Stimulated activated CD4-positive, alpha-beta T cell treated with anti-CD3 and anti-CD28 coated beads, Interleukin-12 subunit alpha, Interleukin-12 subunit beta, amount 100 ng/mL, for 48 hours (primary cell): ENCODE measurements around the gene EFCAB9.
"Not testable (repeated sequence)": the region's sequence is repeated elsewhere in the genome, so short reads cannot be mapped to it uniquely, and the experiment has no call there.

Source experiments
- DNase-seq, 3 donors: peaks; one replicate each; pipeline ENCODE4 v3.0.0-alpha.2; 2020; ENCODE audit warnings: low read depth in 2 of 3, low spot score in 1 of 3

Gene EFCAB9

DNA sequence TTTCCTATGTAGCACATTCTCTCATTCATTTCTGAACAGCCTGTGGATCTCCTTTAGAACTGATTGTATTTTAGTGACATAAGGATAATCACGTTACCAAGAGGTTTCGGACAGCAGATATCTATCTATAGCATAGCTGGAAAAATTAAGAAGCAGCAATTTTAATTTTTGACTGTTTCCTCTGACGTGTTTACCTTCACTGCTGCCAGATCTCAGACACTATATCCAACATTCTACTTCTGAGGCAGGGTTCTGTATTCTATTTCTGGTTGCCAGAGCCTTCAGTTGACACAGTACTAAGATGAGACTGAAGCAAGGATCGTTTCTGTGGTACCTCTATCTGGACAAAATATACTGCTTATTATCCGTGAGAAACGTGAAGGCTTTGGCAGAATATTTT, at the start of gene EFCAB9:
Gene EFCAB9, plus strand, starts transcription at position 301 of the 400 bp plus-strand sequence. Its CDS starts 1 bp downstream, at position 302.
- no peak for DNase-seq

DNA sequence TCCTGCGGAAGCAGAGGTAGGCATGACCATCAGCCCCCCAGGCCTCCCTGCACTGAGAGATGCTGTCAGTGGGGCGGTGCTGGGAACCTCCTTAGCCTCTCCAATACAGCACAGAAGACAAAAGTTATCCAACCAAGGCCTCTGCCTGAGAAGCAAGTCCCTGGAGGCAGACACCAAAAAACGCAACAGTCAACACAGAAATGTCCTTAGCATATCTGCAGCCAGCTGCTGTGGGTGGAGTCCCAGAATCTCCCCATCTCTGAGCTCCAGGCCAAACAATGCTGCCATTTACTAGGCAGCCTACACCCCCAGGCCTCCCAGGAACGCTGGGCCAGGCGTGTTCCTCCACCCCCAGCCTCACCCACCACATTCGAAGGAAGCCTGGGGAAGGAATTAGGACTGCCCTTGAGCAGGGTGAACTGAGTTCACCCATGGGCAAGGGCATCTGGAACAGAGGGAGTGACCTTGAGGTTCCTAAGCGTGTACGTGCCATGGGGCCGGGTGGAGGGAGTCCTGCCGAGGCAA, 49.6 kb upstream of the EFCAB9 start:
- no peak for DNase-seq

DNA sequence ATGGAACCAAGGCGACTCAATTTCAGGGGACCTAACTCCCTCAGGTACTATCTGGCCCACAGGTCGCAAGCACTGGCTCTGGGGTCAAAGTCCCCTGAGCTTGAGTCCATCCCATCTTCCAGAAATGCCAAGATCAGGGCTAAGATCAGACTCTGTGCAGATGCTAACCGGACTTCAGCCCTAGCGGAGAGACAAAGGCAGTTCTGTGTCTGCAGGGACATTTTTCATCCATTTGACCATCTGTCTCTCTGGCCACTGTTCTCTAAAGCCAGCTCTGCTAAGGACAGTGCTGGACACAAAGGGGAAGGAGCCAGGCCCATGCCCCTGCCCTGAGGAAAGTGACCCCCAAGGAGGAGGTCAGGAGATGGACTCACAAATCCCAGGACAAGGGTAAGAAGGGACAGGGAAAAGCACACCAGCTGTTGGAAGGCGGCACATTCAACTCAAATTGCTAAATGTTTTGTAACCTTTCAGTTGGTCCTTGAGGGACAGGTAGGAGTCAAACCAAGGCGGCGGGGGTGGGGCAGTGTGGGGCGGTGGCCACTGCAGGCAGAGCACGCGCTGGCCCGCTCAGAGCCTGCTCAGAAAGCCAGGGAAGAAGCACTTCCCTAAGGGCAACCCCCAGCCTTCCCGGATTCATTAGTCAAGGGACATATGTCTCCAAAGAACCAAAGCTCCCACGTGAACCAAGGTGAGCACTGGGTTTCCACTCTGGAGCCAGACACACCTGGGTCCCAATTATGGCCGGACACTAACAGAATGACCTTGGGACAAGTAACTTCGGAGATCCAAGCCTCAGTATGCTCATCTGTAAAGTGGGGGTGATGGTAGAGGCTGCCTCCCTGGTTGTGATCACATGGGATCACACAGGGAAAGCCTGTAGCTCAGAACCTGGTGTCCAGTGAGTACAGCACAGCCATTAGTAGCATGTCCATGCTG, 48.8 kb upstream of the EFCAB9 start:
- DNase-seq: no peak

DNA sequence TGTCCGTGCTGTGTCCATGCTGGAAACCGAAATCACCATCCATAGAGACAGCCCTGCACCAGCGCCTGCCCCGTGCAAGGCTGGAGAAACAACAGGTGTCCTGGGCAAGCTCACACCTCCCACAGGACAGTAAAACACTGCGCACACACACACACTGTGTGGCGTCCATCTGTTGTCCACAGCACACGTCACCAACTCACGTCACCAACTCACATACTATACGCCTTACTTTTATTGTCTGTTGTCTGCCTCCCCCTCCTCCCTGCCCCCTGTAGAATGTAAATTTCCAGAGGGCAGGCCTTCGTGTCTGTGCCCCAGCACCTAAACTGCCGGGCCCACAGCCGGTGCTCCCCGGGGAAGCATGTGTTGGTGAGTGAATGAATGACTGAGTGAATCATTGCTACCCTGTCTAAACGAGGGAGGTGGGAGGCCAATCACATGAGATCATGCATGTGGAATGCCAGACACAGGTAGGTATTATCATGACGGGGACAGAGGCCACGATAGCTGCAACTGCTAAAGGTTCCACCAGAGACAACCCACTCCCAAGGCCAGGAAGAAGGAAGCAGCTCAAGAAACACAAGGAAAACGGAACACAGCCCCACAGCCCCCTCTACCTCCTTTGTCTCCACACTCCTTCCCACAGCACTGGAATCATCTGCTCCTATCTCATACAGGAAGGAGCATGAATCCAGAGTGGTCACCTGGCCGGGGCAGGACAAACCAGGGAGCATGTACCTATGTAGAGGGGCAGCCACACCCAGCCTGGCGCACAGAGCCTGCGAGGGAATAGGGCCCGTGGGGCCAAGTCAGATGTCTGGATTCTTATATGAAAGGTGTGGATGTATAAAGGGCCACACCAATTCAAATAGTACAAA, 47.9 kb upstream of the EFCAB9 start:
- no peak for DNase-seq

DNA sequence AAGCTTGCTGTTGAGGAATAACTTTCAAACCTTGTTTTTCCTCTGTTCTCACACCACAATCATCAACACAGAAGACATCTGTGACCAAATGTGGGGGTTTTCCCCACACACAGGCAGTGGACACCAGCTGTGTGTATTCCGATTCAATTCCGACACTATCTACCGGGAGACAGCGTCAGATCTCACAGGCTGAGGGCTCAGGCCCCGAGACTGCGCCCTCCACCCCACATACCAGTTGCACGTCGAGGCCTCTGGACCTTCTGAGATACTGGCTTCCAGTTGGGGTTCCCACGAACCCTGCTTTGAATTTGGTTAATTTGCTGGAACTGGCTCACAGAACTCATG, 47.3 kb upstream of the EFCAB9 start:
- DNase-seq: no peak

DNA sequence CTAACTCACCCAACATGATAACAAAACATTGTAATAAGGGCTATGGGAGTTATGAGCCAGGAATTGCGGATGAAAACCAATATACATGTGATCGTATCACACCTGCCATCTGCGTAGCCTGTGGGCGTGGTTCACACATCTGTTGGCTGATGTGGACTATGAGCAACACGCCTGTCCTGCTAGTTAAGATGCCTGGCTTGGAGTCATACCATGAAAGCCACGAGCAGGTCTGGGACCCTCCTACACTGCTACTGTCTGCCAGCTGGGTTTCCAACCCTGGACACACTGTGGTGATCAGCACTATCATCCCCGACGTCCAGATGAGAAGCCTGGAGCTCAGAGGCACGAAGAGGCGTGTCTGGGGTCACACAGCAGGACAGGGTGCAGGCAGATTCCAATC, 46.1 kb upstream of the EFCAB9 start:
- no peak for DNase-seq

DNA sequence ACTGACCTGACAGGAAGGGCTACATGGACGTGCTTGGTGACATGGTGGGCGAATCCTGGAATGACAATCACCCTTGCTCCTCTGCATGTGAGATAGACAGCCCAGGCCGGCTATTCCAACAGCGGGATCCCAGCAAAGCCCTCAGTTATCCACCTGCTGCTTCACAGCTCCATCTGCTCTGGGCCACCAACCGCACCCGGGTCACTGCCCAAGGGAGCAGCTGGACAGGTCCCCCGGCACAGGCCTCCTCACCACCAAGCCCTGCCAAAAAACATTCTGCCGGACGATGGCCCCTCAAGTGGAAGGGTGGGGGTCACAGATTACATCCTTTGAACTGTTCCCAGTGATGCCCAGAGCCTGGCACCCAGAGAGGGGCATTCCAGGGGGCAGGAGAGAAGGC, 45.6 kb upstream of the EFCAB9 start:
- no peak for DNase-seq

DNA sequence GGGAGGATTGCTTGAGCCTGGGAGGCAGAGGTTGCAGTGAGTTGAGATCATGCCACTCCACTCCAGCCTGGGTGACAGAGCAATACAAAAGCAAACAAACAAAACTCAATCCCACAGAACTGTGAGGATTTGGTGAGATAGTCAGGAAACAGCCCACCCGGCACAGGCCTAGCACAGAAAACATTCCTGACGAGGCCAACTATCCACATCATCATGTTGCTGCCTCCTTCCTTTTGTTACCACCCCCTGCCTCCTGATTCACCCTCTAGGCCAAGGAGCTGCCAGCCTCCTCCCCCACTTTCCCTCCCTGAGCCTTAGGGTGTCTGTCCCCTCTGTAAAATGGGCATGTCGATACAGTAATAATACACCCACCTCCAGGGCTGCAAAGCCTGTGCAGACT, 44.9 kb upstream of the EFCAB9 start:
- no peak for DNase-seq

DNA sequence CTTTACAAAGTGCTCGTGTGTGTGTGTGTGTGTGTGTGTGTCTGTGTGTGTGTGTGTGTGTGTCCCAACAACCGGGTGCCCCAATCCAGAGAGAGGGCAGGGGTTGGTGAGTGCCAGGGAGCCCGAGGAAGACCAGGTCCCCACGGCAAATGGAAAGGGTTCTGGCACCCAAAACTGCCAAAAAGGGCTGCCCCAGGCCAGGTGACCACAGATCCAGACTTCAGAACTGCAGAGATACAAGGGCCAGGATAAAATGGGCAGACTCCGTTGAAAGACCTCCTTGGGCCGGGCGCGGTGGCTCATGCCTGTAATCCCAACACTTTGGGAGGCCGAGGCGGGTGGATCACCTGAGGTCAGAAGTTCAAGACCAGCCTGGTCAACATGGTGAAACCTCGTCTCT, 44.5 kb upstream of the EFCAB9 start:
- DNase-seq: not testable (repeated sequence)

DNA sequence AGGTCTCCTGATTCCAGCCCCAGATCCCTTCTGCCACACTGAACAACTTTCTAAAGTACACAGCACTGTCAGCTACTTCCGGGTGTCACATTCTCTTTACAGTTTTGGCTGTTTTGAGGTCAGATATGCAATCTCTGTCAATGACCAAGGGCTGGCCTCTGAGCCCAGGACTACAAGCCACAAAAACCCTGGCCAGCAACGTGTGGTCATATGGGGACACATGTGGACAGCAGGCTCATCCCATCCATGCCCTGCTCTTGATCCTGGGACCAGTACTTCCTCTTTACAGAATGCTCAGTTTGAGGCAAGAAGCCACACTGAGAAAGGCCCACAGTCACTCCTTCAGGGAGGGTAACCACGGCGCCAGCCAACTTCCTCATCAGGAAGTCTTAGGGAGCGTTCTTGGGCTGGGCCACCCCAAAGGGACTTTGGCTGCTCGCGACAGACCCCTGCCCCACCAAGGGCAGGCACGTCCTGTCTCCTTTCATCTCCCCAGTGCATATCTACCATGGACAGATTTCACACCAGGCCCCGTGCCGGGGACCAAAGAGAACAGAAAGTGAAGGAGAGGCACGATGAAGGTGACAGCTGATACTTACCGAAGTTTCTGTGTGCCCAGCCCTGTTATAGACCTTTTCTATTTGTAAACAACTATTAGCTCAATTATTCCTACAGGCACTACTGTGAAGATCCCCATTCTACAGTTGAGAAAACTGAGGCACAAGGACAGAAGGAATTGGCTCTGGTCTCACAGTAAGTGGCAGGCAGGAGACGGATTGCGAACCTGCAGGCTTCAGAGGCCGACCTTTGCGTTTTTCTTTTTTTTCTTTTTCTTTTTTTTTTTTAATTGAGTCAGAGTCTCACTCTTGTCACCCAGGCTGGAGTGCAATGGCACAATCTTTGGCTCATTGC, 43.2 kb upstream of the EFCAB9 start:
- no peak for DNase-seq

DNA sequence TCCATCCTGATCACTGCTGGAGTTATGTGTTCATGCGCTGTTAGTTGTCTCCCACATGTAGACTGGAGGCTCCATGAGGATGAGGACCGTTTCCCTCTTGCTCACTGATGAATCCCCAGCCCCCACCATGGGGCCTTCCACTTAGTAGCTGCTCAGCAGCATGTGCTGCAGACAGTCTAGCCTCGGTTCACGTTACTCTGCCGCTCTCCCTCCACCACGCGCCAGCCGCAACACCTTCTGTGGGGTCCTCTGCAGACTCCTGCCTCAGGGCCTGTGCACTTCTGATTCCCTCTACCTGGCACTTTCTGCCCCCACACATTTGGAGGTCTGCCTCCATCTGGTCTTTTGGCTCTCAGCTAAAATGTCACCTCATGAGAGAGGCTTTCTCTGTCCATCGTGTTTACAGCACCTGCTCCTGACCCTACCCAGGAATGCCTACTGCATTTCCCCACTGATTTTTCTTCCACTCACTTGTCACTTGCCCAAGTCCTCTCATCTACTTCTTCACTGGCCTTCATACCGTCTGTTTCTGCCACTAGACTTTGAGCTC, 42.2 kb upstream of the EFCAB9 start:
- DNase-seq: no peak

DNA sequence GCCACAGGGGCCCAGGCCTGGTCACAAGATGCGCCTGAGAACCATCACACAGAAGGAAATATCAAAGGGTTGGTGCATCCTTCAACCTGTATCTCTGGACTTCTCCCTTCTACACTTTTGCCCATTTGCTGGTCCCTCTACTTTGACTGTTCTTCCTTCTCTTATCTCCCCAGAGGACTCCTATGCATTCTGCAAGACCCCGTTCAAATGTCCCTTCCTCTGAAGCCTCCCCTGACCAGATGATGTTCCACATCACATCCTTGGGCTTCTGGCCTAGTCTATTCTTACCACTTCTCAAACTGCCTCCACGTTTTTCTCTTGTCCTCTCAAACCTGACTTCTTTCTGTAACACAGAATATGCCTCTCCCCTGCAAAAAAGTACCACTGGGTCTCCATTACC, 40.3 kb upstream of the EFCAB9 start:
- no peak for DNase-seq

DNA sequence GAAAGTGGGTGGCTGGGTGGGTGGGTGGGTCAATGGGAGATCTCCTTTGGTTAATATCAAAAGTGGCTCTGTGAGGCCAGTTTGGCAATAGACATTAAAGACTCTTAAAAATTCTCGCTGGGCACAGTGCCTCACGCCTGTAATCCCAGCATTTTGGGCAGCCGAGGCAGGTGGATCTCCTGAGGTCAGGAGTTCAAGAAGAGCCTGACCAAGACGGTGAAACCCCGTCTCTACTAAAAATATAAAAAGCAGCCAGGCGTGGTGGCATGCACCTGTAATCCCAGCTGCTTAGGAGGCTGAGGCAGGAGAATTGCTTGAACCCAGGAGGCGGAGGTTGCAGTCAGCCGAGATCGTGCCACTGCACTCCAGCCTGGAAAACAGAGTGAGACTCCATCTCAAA, 38.9 kb upstream of the EFCAB9 start:
- DNase-seq: not testable (repeated sequence)

DNA sequence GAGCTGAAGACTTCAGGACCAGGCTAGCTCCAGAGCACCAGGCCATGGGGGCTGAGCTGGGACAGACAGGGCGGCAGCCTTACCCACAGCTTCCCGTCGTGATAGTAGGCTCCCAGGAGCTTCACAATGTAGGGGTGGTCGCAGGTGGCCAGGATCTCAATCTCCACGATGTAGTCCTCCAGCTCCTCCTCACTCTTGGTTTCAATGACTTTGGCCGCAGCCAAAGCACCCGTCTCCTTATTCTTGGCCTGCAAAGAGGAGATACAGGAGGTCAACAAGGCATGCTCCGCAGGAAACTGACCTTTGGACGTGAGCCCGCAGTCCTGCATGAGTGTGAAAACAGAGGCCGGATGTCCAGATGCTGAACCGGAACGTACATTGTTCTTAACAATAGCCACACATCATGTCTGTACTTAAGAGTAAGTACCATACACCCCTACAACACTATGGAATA, 37.4 kb upstream of the EFCAB9 start:
- DNase-seq: no peak

DNA sequence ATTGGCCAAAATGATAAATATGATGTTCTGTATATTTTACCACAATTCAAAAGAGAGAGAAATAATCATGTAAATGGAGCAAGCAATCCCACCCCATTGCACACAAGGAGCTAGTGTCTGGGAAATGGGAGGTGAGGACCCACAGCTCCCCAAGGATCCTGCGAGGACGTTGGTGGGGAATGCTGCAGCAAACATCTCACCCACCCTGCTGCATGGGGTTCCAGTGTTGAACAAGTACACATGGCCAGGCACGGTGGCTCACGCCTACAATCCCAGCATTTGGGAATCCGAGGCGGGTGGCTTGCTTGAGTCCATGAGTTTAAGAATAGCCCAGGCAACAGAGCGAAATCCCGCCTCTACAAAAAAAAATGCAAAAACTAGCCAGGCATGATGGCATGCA, 35.0 kb upstream of the EFCAB9 start:
- no peak for DNase-seq

DNA sequence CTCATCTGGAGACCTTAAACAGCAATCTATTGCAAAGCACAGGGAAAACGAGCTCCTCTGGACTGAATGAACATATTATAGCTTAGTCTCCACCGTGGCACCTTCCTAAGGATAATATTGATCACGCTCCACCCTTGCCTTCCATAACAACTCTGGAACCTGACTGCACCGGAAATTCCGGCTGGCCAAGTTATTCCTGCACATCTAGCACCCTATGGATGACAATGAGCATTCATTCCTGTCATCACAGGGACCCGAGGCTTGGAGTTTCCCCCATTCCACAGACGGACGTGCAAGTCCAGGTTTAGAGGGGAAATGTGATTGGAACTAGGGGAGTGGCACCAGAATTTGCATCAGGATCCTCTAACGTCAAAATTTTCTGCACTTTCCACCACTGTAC, 33.5 kb upstream of the EFCAB9 start:
- no peak for DNase-seq

DNA sequence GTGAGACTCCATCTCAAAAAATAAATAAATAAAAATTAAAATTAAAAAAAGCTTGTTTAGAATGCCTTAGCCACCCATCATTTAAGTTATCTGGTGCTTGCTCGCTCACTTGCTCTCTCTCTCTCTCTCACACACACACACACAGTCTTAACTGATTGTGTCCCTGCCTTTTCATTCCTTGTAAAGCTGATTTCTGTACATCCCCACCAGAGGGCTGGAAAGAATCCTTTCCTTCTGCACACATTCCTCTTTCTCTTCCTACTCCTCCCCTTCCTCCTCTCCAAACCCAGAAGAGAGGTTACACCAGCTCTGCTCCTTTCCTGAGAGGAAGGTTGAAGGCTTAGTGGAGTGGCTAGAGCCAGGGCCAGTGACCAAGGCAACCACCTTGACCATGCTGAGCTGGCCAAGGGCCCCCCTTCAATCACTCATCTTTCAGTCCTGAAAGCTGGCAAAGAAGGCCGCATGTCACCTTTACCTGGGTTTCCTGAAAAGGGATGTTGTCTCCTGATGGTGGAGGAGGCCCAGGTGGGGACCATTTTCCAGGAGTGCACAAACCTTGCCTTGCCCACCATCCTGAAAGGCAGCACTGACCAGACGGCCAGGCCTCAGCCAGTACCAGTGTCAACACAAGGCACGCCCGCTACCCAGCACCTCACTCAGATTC, 31.5 kb upstream of the EFCAB9 start:
- DNase-seq: no peak

DNA sequence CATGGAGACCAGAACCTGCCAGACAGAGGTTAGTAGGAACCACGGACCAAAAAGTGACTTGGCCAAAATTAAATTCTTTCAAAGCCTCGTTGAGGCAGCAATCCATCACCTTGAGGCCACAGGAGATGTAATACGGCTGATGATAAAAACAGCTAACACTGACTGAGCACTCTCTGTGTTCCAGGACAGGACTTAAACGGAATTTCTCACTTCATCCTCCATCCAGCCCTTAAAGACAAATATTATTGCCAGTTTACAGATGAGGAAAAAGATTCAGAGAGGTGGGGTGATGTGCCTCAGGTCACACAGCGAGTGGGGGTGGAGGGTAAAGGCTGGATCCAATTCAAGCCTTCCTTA, 31.0 kb upstream of the EFCAB9 start:
- no peak for DNase-seq

DNA sequence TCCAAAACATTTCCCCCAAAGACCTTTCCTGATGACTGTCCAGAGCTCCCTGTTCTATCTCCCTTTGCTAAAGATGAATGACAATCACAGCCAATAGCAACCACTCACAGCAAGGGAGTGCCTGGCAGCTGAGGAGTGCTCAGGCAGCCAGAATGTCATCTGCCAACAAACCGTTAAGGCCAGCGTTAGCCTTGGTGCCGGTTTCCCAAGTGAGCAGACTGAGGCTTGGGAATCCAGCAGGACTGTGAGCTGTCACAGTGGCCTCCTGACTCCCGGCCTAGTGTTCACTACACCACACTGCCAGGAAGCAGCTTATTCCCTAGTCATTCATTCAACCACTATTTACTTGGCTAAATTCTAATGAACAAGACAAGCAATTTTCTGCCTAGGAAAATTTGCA, 30.6 kb upstream of the EFCAB9 start:
- DNase-seq: no peak

DNA sequence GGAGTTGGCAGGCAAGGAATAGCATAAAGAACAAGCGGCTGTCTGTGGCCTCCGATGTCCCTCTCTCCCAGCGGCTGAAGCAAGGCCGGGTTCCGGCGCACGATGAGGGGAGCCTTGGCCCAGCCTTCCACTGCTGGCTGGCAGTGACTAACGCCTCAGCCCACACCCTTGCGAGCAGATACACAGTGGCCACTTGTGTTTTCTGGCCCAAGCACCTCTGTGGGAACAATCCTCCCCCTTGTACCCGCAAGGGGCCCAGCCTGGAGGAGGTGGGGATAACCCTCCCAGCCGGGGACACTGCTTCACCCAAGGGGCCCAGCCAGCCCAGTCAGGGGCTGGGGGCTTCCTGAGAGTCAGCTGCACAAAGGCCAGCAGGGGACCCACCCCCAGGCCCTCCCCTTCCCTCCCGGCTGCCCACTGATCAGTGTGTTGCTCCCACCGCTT, 29.2 kb upstream of the EFCAB9 start:
- DNase-seq: no peak
